ENCODE measurements around the gene CCDC180. TPM values are rescaled to one million over a fixed set of nuclear protein-coding genes. Genes with fewer than 3 reads are reported as not detected.

The CCDC180 gene
- total RNA-seq, 1 experiment from 2014 or later, result 0.72 TPM

Other genes with a start within 250 kb of the CCDC180 start
- 11.3 and 14.8 TPM in 2 replicates for gene TDRD7, start 104.4 kb downstream of the CCDC180 start, total RNA-seq (2014; rRNA removed; shearing (Covaris generic))
- 0.98 and 1.3 TPM in 2 replicates for gene TMOD1, start 194.0 kb downstream of the CCDC180 start, total RNA-seq (2014; rRNA removed; shearing (Covaris generic))